Measurements from ENCODE around the gene TRIM45.

GRCh38 chr1:117142200-117142599 is 20.7 kb upstream of the TRIM45 start:
- TF ChIP-seq POLR2A (IDR thresholded peaks at IDR 0.05) = no peak
- TF ChIP-seq CTCF (IDR thresholded peaks at IDR 0.05) = no peak
